ENCODE results near the gene VWA8. TPM values are rescaled to one million over a fixed set of nuclear protein-coding genes. Genes with fewer than 3 reads are reported as not detected.
A peak's percentile ranks its signal among the peaks of the same experiment; 100 is the strongest.

VWA8 gene
- total RNA-seq, 1 donor: 10.8 TPM

- DNase-seq (ENCODE audit: low read depth in 2 of 3, low spot score in 2 of 3): no peak
Measured at GRCh38 chr13:41696163-41697003, 264.5 kb downstream of the VWA8 start.

GRCh38 chr13:41694545-41695301 lies 266.2 kb downstream of the VWA8 start:
- peak in 2 of 3 donors; percentile 59 to 70 for DNase-seq (ENCODE audit: low read depth in 2 of 3, low spot score in 2 of 3)

- no peak for DNase-seq (ENCODE audit: low read depth in 2 of 3, low spot score in 2 of 3)
Measured at GRCh38 chr13:41693434-41693833, 267.5 kb downstream of the VWA8 start.

- DNase-seq (ENCODE audit: low read depth in 2 of 3, low spot score in 2 of 3): no peak
Measured at GRCh38 chr13:41691274-41691673, 269.6 kb downstream of the VWA8 start.

- DNase-seq (ENCODE audit: low read depth in 2 of 3, low spot score in 2 of 3): no peak
Measured at GRCh38 chr13:41682766-41683165, 278.1 kb downstream of the VWA8 start.

- no peak for DNase-seq (ENCODE audit: low read depth in 2 of 3, low spot score in 2 of 3)
Measured at GRCh38 chr13:41682001-41682400, 278.9 kb downstream of the VWA8 start.

- DNase-seq (ENCODE audit: low read depth in 2 of 3, low spot score in 2 of 3): no peak
Measured at GRCh38 chr13:41681587-41681986, 279.3 kb downstream of the VWA8 start.

GRCh38 chr13:41680900-41681299 lies 280.0 kb downstream of the VWA8 start:
- no peak for DNase-seq (ENCODE audit: low read depth in 2 of 3, low spot score in 2 of 3)

- no peak for DNase-seq (ENCODE audit: low read depth in 2 of 3, low spot score in 2 of 3)
Measured at GRCh38 chr13:41678848-41679247, 282.1 kb downstream of the VWA8 start.

- DNase-seq (ENCODE audit: low read depth in 2 of 3, low spot score in 2 of 3): no peak
Measured at GRCh38 chr13:41678249-41678648, 282.7 kb downstream of the VWA8 start.

- no peak for DNase-seq (ENCODE audit: low read depth in 2 of 3, low spot score in 2 of 3)
Measured at GRCh38 chr13:41675306-41675705, 285.6 kb downstream of the VWA8 start.

GRCh38 chr13:41674246-41674645 lies 286.7 kb downstream of the VWA8 start:
- DNase-seq (ENCODE audit: low read depth in 2 of 3, low spot score in 2 of 3): no peak

GRCh38 chr13:41673640-41674039 lies 287.3 kb downstream of the VWA8 start:
- no peak for DNase-seq (ENCODE audit: low read depth in 2 of 3, low spot score in 2 of 3)

- no peak for DNase-seq (ENCODE audit: low read depth in 2 of 3, low spot score in 2 of 3)
Measured at GRCh38 chr13:41670873-41671443, 290.0 kb downstream of the VWA8 start.

GRCh38 chr13:41668130-41668757 lies 292.7 kb downstream of the VWA8 start:
- DNase-seq (ENCODE audit: low read depth in 2 of 3, low spot score in 2 of 3): peak in 2 of 3 donors; percentile 77 to 90

- no peak for DNase-seq (ENCODE audit: low read depth in 2 of 3, low spot score in 2 of 3)
Measured at GRCh38 chr13:41666644-41667043, 294.3 kb downstream of the VWA8 start.

GRCh38 chr13:41660411-41660810 lies 300.5 kb downstream of the VWA8 start:
- DNase-seq (ENCODE audit: low read depth in 2 of 3, low spot score in 2 of 3): no peak

- DNase-seq (ENCODE audit: low read depth in 2 of 3, low spot score in 2 of 3): no peak
Measured at GRCh38 chr13:41658057-41658661, 302.8 kb downstream of the VWA8 start.

- no peak for DNase-seq (ENCODE audit: low read depth in 2 of 3, low spot score in 2 of 3)
Measured at GRCh38 chr13:41655997-41656396, 304.9 kb downstream of the VWA8 start.

GRCh38 chr13:41654796-41655195 lies 306.1 kb downstream of the VWA8 start:
- DNase-seq (ENCODE audit: low read depth in 2 of 3, low spot score in 2 of 3): peak in 1 of 3 donors; percentile 21
